ENCODE results near the gene SNTN.

- TF ChIP-seq HNRNPLL (IDR thresholded peaks at IDR 0.05; ENCODE audit: low read depth, low read length, poor library complexity, severe bottlenecking) (no peak), CTCF (CRISPR knock-in tag; IDR thresholded peaks at IDR 0.05) (no peak), THAP9 (CRISPR knock-in tag; IDR thresholded peaks at IDR 0.05; ENCODE audit: borderline replicate concordance) (no peak), ZNF616 (CRISPR knock-in tag; IDR thresholded peaks at IDR 0.05; ENCODE audit: low read depth) (no peak), ZNF788 (CRISPR knock-in tag; IDR thresholded peaks at IDR 0.05; ENCODE audit: borderline replicate concordance) (no peak), PBX2 (CRISPR knock-in tag; IDR thresholded peaks at IDR 0.05) (no peak)
Observed at GRCh38 chr3:63611382-63611781, 41.1 kb upstream of the SNTN start.

Data from HepG2 (cell line).